ENCODE data around the gene SZRD1.

- TF ChIP-seq EZH2 (IDR thresholded peaks at IDR 0.05; ENCODE audit: insufficient read depth, poor library complexity, severe bottlenecking), result no peak
- TF ChIP-seq EZH2phosphoT487 (IDR thresholded peaks at IDR 0.05; ENCODE audit: insufficient read depth, low read depth), result no peak
Observed at GRCh38 chr1:16334655-16335340, 32.2 kb upstream of the SZRD1 start.
